ENCODE results near the gene EFEMP2. TPM values are rescaled to one million over a fixed set of nuclear protein-coding genes. Genes with fewer than 3 reads are reported as not detected.

Gene EFEMP2
- total and polyA plus RNA-seq, 4 donors = 34.2 to 67.0 (median 53.8) TPM

GRCh38 chr11:65912845-65913244 is 40.2 kb upstream of the EFEMP2 start:
- Histone ChIP-seq H3K27me3 (ENCODE audit: control insufficient read depth in 3 of 3, insufficient read depth in 3 of 3, low read length in 2 of 3) (peaks cover 0 to 3% (median 2%) of the 10 kb centered on the region in 3 donors), H3K4me3 (no peak overlapping the region), H3K9ac (ENCODE audit: insufficient read depth in 1 of 2, low read length in 2 of 2) (no peak overlapping the region), H3K36me3 (ENCODE audit: control insufficient read depth in 4 of 4, insufficient read depth in 4 of 4, low read length in 4 of 4) (peaks cover 0 to 11% (median 0%) of the 10 kb centered on the region in 4 donors), H3K27ac (ENCODE audit: low read depth in 1 of 2, low read length in 1 of 2) (no peak overlapping the region), H3K4me1 (ENCODE audit: control insufficient read depth in 5 of 5, insufficient read depth in 5 of 5, low read length in 5 of 5) (peaks cover 6 to 34% (median 21%) of the 10 kb centered on the region in 5 donors), H3K9me3 (ENCODE audit: control insufficient read depth in 4 of 4, insufficient read depth in 3 of 4, low read length in 3 of 4) (no peaks in the 10 kb centered on the region)
- ATAC-seq (ENCODE audit: insufficient read depth, low FRiP score) (no peak), DNase-seq (no peak)
- 53 to 83% methylated on average over 4 of the region's 4 CpGs for WGBS, 2 donors
- no peak for TF ChIP-seq CTCF (IDR thresholded peaks at IDR 0.05; ENCODE audit: control extremely low read depth, extremely low read depth)

- ATAC-seq (ENCODE audit: insufficient read depth, low FRiP score) (peak; percentile 30), DNase-seq (peak; percentile 86 to 95 (median 92))
- no peak for TF ChIP-seq CTCF (IDR thresholded peaks at IDR 0.05; ENCODE audit: control extremely low read depth, extremely low read depth)
- H3K27me3 ChIP-seq (ENCODE audit: control insufficient read depth in 3 of 3, insufficient read depth in 3 of 3, low read length in 2 of 3) = peaks cover 0 to 3% (median 2%) of the 10 kb centered on the region in 3 donors
- WGBS, 2 donors = 21 to 24% methylated on average over 14 of the region's 14 CpGs
- no peaks in the 10 kb centered on the region for H3K9me3 ChIP-seq (ENCODE audit: control insufficient read depth in 4 of 4, insufficient read depth in 3 of 4, low read length in 3 of 4)
- H3K4me3 ChIP-seq = no peak overlapping the region
- H3K9ac ChIP-seq (ENCODE audit: insufficient read depth in 1 of 2, low read length in 2 of 2) = no peak overlapping the region
- H3K36me3 ChIP-seq (ENCODE audit: control insufficient read depth in 4 of 4, insufficient read depth in 4 of 4, low read length in 4 of 4) = peaks cover 0 to 3% (median 0%) of the 10 kb centered on the region in 4 donors
- peak overlapping the region in 1 of 2 donors; percentile 68 for H3K27ac ChIP-seq (ENCODE audit: low read depth in 1 of 2, low read length in 1 of 2)
- H3K4me1 ChIP-seq (ENCODE audit: control insufficient read depth in 5 of 5, insufficient read depth in 5 of 5, low read length in 5 of 5) = peaks cover 0 to 27% (median 15%) of the 10 kb centered on the region in 5 donors
These were observed 39.3 kb upstream of the EFEMP2 start for GRCh38 chr11:65911682-65912568.

- peaks cover 0 to 6% (median 6%) of the 10 kb centered on the region in 3 donors for H3K27me3 ChIP-seq (ENCODE audit: control insufficient read depth in 3 of 3, insufficient read depth in 3 of 3, low read length in 2 of 3)
- H3K36me3 ChIP-seq (ENCODE audit: control insufficient read depth in 4 of 4, insufficient read depth in 4 of 4, low read length in 4 of 4) = no peaks in the 10 kb centered on the region
- H3K9ac ChIP-seq (ENCODE audit: insufficient read depth in 1 of 2, low read length in 2 of 2) = no peak overlapping the region
- no peak overlapping the region for H3K27ac ChIP-seq (ENCODE audit: low read depth in 1 of 2, low read length in 1 of 2)
- 79 to 86% methylated on average over 6 of the region's 6 CpGs for WGBS, 2 donors
- ATAC-seq (ENCODE audit: insufficient read depth, low FRiP score) = no peak
- H3K4me3 ChIP-seq = no peak overlapping the region
- no peak for TF ChIP-seq CTCF (IDR thresholded peaks at IDR 0.05; ENCODE audit: control extremely low read depth, extremely low read depth)
- peaks cover 0 to 13% (median 5%) of the 10 kb centered on the region in 5 donors for H3K4me1 ChIP-seq (ENCODE audit: control insufficient read depth in 5 of 5, insufficient read depth in 5 of 5, low read length in 5 of 5)
- no peak for DNase-seq
- H3K9me3 ChIP-seq (ENCODE audit: control insufficient read depth in 4 of 4, insufficient read depth in 3 of 4, low read length in 3 of 4) = no peaks in the 10 kb centered on the region
These were observed 35.3 kb upstream of the EFEMP2 start for GRCh38 chr11:65907878-65908277.
